K562 (cell line): Measurements from ENCODE around the gene RBM20. TPM values are rescaled to one million over a fixed set of nuclear protein-coding genes. Genes with fewer than 3 reads are reported as not detected.

Source experiments
- ATAC-seq: fragments of 200-7000 bp; cut with Tn5 transposase; 3 replicates; pipeline ENCODE4 v1.9.1; 2020; ENCODE audit warnings: moderate library complexity
- BruUV-seq: library from RNA; stranded (reverse); fragments of 400-500 nt; replicated peaks from 2 replicates; lab custom pipeline; 2021; lab: Mats Ljungman, UMichigan
- CTCF ChIA-PET: fragments of 300-600 bp; formaldehyde crosslinking; extraction: SDS; loops from one replicate; lab custom pipeline; 2021; ENCODE audit warnings: low intra/inter-chr PET ratio; lab: Yijun Ruan, JAX
- POLR2A ChIA-PET: fragments of 300-600, 350-650 bp; sonication (Branson Sonifier 250); formaldehyde crosslinking; extraction: SDS; loops from one replicate; lab custom pipeline; 2021; ENCODE audit warnings: antibody characterized with exemption, inconsistent platforms; lab: Yijun Ruan, JAX
- DNase-seq, 4 experiments: peaks; one replicate each; pipeline versions ENCODE4 v3.0.0 to v3.0.0-alpha.2; 2011 to 2018; ENCODE audit warnings: low spot score in 3 of 4, mixed read lengths in 3 of 4; ENCODE audit errors: extremely low read depth in 1 of 4
- FAIRE-seq: peaks from 2 replicates; lab custom pipeline; 2011; peaks lifted over from hg19 to GRCh38; lab: Jason Lieb, UNC
- H2AFZ ChIP-seq: 2 replicates; pipeline ENCODE4 v1.6.0; 2011; ENCODE audit warnings: low read depth, low read length, control low read depth, inconsistent platforms
- H3K27ac ChIP-seq: fragments of 200-600 bp; 3 replicates; pipeline ENCODE4 v1.8.0; 2011; ENCODE audit warnings: low read depth, mild to moderate bottlenecking, control low read depth, inconsistent platforms, low read length, moderate library complexity, mixed read lengths; ENCODE audit errors: extremely low read depth
- H3K27me3 ChIP-seq, 2 experiments: fragments of 300-600 bp in 1 of 2; 2 replicates in 1 of 2; 3 replicates in 1 of 2; pipeline versions ENCODE4 v1.6.0 to v1.8.0; 2011; ENCODE audit warnings: inconsistent platforms in 2 of 2, low read length in 2 of 2, mild to moderate bottlenecking in 1 of 2, mixed read lengths in 1 of 2, moderate library complexity in 1 of 2; ENCODE audit not compliant: control insufficient read depth in 2 of 2, insufficient read depth in 2 of 2
- H3K36me3 ChIP-seq: fragments of 300-600 bp; 3 replicates; pipeline ENCODE4 v1.8.0; 2011; ENCODE audit warnings: mild to moderate bottlenecking, low read length, inconsistent platforms; ENCODE audit not compliant: control insufficient read depth, insufficient read depth
- H3K4me1 ChIP-seq, 2 experiments: fragments of 200-600 bp in 1 of 2; replicated peaks in 1 of 2; 2 replicates in 1 of 2; 3 replicates in 1 of 2; pipeline versions ENCODE4 v1.5.1 to v1.8.0; 2011; ENCODE audit warnings: inconsistent platforms in 2 of 2, low read length in 2 of 2, mild to moderate bottlenecking in 1 of 2, mixed read lengths in 1 of 2, moderate library complexity in 1 of 2; ENCODE audit not compliant: control insufficient read depth in 2 of 2, insufficient read depth in 2 of 2
- H3K4me2 ChIP-seq: 2 replicates; pipeline ENCODE4 v1.6.1; 2011; ENCODE audit warnings: low read length, control low read depth, inconsistent platforms, mixed read lengths; ENCODE audit not compliant: insufficient read depth
- H3K4me3 ChIP-seq: fragments of 200-600 bp; sonication (generic), shearing (Covaris generic); 2 replicates; pipeline ENCODE4 v1.5.1; 2016; ENCODE audit warnings: control low read depth, inconsistent platforms
- H3K79me2 ChIP-seq: fragments of 200-600 bp; 3 replicates; pipeline ENCODE4 v1.8.0; 2011; ENCODE audit warnings: low read length, inconsistent platforms; ENCODE audit not compliant: control insufficient read depth, insufficient read depth
- H3K9ac ChIP-seq, 2 experiments: 2 replicates each; pipeline versions ENCODE4 v1.6.0 to v1.6.1; 2011; ENCODE audit warnings: low read depth in 2 of 2, low read length in 2 of 2, control low read depth in 1 of 2, inconsistent platforms in 1 of 2, mild to moderate bottlenecking in 1 of 2, mixed read lengths in 1 of 2; ENCODE audit not compliant: insufficient read depth in 1 of 2
- H3K9me1 ChIP-seq: one replicate; pipeline ENCODE4 v1.6.0; 2011; ENCODE audit warnings: inconsistent platforms, mild to moderate bottlenecking, low read length, moderate library complexity; ENCODE audit not compliant: control insufficient read depth, insufficient read depth
- H3K9me3 ChIP-seq: replicated peaks from 2 replicates; pipeline ENCODE4 v1.5.1; 2011; ENCODE audit warnings: low read depth, low read length, inconsistent platforms; ENCODE audit not compliant: control insufficient read depth, insufficient read depth
- H4K20me1 ChIP-seq: replicated peaks from 2 replicates; pipeline ENCODE4 v1.6.1; 2011; ENCODE audit warnings: low read length, inconsistent platforms, mixed read lengths; ENCODE audit not compliant: control insufficient read depth, insufficient read depth
- ELK1 ChIP-seq: sonication (generic); formaldehyde crosslinking; IDR thresholded peaks from 2 replicates; pipeline ENCODE4 v1.8.1; 2022; ENCODE audit warnings: missing genetic modification reagents
- FOXK1 ChIP-seq: sonication (generic); formaldehyde crosslinking; IDR thresholded peaks from 2 replicates; pipeline ENCODE4 v1.8.0; 2022; ENCODE audit warnings: missing genetic modification reagents, mild to moderate bottlenecking, borderline replicate concordance
- HDAC1 ChIP-seq, 2 experiments: fragments of 450-650 bp; IDR thresholded peaks; 2 replicates each; pipeline ENCODE4 v1.6.1; 2016 to 2017; ENCODE audit warnings: inconsistent platforms in 1 of 2, mild to moderate bottlenecking in 1 of 2, moderate library complexity in 1 of 2
- HDAC3 ChIP-seq: fragments of 450-650 bp; IDR thresholded peaks from 2 replicates; pipeline ENCODE4 v1.6.1; 2018; ENCODE audit warnings: borderline replicate concordance, mild to moderate bottlenecking, moderate library complexity; ENCODE audit not compliant: partially characterized antibody
- NR1H2 ChIP-seq: sonication (generic); formaldehyde crosslinking; IDR thresholded peaks from 2 replicates; pipeline ENCODE4 v1.4.0; 2020; ENCODE audit warnings: mild to moderate bottlenecking, missing genetic modification reagents
- RNF219 ChIP-seq: fragments of 250-450 bp; sonication (Bioruptor Pico); IDR thresholded peaks from 2 replicates; pipeline ENCODE4 v1.5.0; 2022; ENCODE audit warnings: mild to moderate bottlenecking
- SAFB ChIP-seq: fragments of 200-400 bp; formaldehyde crosslinking; IDR thresholded peaks from 2 replicates; pipeline ENCODE4 v1.6.1; 2017; ENCODE audit warnings: low read depth, low read length, borderline replicate concordance
- SP2 ChIP-seq: IDR thresholded peaks from 2 replicates; pipeline ENCODE4 v1.6.1; 2011; ENCODE audit warnings: mild to moderate bottlenecking, low read depth, low read length, moderate library complexity; ENCODE audit not compliant: poor library complexity, severe bottlenecking; ENCODE audit errors: extremely low read depth
- SPI1 ChIP-seq: IDR thresholded peaks from 2 replicates; pipeline ENCODE4 v1.6.1; 2011; ENCODE audit warnings: low read depth, low read length, control low read depth, borderline replicate concordance
- STAT5B ChIP-seq: fragments of 250-450 bp; sonication (Bioruptor Pico); IDR thresholded peaks from 2 replicates; pipeline ENCODE4 v1.8.0; 2021; ENCODE audit warnings: mild to moderate bottlenecking, inconsistent platforms
- TRIM28 ChIP-seq: fragments of 450-650 bp; IDR thresholded peaks from 2 replicates; pipeline ENCODE4 v1.6.1; 2017
- ZNF274 ChIP-seq: IDR thresholded peaks from 2 replicates; pipeline ENCODE4 v1.6.1; 2011; ENCODE audit warnings: low read depth, mild to moderate bottlenecking, low read length, moderate library complexity, borderline replicate concordance
- WGBS: fragments of 100-300 bp; shearing (Covaris generic); methylation state at CpG from one replicate; pipeline ENCODE4 v1.1.6; 2016; ENCODE audit warnings: low coverage, mixed read lengths; ENCODE audit not compliant: insufficient coverage; ENCODE audit errors: missing lambda C conversion rate; 5-methylcytosine and 5-hydroxymethylcytosine counted together
- in situ Hi-C: fragments of 300-500 bp; cut with MboI; formaldehyde crosslinking; loops from 4 replicates; pipeline ENCODE4 v1.15.0; 2018; ENCODE audit warnings: inconsistent platforms, mixed read lengths
- intact Hi-C: fragments of 100-400 bp; cut with micrococcal nuclease; formaldehyde crosslinking; loops from 2 replicates; pipeline ENCODE4 v1.14.2; 2022
- polyA plus RNA-seq, 8 experiments: library from polyadenylated mRNA; depleted of rRNA in 4 of 8; stranded (reverse) in 5 of 8; unstranded in 3 of 8; fragments of >200 nt; fragmentation: Nextera tagmentation in 2 of 8; fragmentation: Illumina TruSeq in 1 of 8; extraction: Ambion mirVana in 2 of 8; extraction: Trizol in 1 of 8; gene quantifications; 2 replicates each; pipeline versions ENCODE4 v1.2.1 to v1.2.3, GENCODE V29; 2011 to 2014; ENCODE audit warnings: inconsistent platforms in 1 of 8, missing spikeins in 1 of 8
- total RNA-seq, 7 experiments: library from RNA; depleted of rRNA in 6 of 7; stranded (reverse); fragments of >200 nt in 6 of 7; fragmentation: Illumina TruSeq in 2 of 7; extraction: Trizol in 2 of 7; gene quantifications; 2 replicates each; pipeline versions ENCODE4 v1.2.1 to v1.2.3, GENCODE V29; 2011 to 2021; ENCODE audit warnings: low replicate concordance in 1 of 7

The RBM20 gene
- total and polyA plus RNA-seq, 9 of the 15 experiments (the other 6 are each of a cell fraction or from before 2014, with no cell fraction given): 0.63 to 5.7 (median 3.2) TPM

- TF ChIP-seq TRIM28 (no peak), NR1H2 (CRISPR knock-in tag) (no peak), ELK1 (CRISPR knock-in tag) (no peak), RNF219 (no peak)
Observed at GRCh38 chr10:110818311-110819256, 174.4 kb downstream of the RBM20 start (continued).

GRCh38 chr10:110820321-110820814, 176.2 kb downstream of the RBM20 start:
- Histone ChIP-seq H3K9ac (no peak overlapping the region), H4K20me1 (no peaks in the 10 kb centered on the region), H3K4me2 (no peak overlapping the region), H3K36me3 (peaks cover 19% of the 10 kb centered on the region; the same call in 2 of the 3 replicates), H3K9me3 (no peaks in the 10 kb centered on the region), H3K79me2 (no peaks in the 10 kb centered on the region), H3K4me1 (peaks cover 7 to 15% of the 10 kb centered on the region in 2 experiments; a peak in 4 of 5 replicates), H3K27ac (no peak overlapping the region), H3K27me3 (no peaks in the 10 kb centered on the region), H3K9me1 (no peaks in the 10 kb centered on the region), H3K4me3 (no peak overlapping the region), H2AFZ (no peak overlapping the region)
- intact Hi-C loops (loop anchor here (5.0 kb wide), 1 partner anchor 72 kb away; no protein-coding TSS in a partner anchor), in situ Hi-C loops (no loop called here)
- no peak for DNase-seq
- CTCF ChIA-PET: no interaction called here
- BruUV-seq: no TSS peak
- POLR2A ChIA-PET: interaction anchor here (1.3 kb wide), 1 partner anchor 17 kb away, joined by 3 read pairs; no protein-coding TSS in a partner anchor
- FAIRE-seq: no peak
- WGBS: 87% methylated on average over 8 of the region's 8 CpGs
- ATAC-seq: no peak
- TF ChIP-seq HDAC3 (no peak), SP2 (no peak), FOXK1 (no peak), HDAC1 (IDR thresholded peaks at IDR 0.05) (no peak), SAFB (no peak), SPI1 (no peak), ZNF274 (no peak), STAT5B (CRISPR knock-in tag) (no peak)
